HG03159 (cell line): ENCODE results near the gene TMEM43.

Experiments
- ATAC-seq: cut with Tn5 transposase; IDR thresholded peaks from one replicate; pipeline ENCODE4 v1.9.1; 2021; ENCODE audit warnings: mild to moderate bottlenecking, moderate library complexity; ENCODE audit not compliant: unreplicated experiment

Gene TMEM43

DNA sequence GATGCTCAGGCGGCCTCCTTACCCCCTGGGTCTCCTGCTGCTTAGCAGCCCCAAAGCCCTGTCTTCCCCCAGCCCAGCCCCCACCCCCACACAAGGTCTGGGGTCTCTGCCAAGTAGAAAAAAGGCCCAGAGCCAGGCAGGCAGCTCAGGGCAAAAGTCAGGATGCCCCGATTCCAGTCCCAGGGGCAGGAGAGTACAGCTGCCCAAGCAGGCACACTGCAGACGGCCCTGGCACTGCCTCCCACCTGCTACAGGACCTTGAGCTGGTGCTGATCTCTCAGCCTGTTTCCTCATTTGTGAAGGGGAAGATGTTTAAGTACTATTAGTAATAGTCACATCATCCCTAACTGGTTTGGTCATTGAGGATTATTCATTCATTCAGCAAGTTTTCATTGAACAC, 12.6 kb downstream of the TMEM43 start:
- no peak for ATAC-seq

GRCh38 chr3:14138109-14138877, 13.4 kb downstream of the TMEM43 start:
- ATAC-seq: no peak

- no peak for ATAC-seq
Observed at GRCh38 chr3:14138878-14139655, 14.2 kb downstream of the TMEM43 start.

DNA sequence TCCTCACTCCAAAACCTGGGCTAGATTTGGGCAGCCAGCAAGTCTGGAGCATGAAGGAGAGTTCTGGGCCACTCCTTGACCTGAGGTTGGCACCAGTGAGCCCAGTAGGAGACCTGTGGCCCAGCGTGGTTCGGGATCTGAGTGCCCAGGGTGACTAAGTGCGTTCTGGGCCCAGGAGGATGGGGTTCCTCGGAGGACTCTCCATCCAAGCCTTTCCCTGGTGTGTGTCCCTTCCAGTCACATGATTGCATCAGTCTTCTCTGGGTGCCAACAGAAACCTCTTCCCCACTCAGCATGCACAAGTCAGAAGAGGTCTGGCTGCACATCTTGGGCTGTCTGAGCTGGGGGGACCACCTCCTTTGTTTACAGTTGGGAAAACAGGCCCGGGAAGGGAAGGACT, 14.9 kb downstream of the TMEM43 start:
- ATAC-seq: no peak

DNA sequence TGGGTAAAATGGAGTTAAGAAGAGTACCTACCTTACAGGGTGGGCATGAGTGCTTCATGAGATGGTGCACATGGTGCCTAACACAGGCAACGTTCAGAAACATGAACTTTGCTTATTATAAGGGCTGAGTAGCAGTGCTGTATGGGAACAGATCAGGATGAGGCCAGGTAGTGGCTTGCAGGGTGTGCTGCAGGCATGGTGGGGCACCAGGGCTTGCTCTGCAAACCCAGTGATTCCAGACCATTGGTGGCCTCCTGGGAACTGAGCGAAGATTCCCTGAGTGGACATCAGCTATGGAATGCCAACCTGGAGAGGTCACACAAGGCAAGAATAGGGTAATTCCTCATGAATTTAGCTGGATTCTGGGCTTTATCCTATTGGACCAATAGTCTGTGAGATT, 15.8 kb downstream of the TMEM43 start:
- ATAC-seq: no peak

DNA sequence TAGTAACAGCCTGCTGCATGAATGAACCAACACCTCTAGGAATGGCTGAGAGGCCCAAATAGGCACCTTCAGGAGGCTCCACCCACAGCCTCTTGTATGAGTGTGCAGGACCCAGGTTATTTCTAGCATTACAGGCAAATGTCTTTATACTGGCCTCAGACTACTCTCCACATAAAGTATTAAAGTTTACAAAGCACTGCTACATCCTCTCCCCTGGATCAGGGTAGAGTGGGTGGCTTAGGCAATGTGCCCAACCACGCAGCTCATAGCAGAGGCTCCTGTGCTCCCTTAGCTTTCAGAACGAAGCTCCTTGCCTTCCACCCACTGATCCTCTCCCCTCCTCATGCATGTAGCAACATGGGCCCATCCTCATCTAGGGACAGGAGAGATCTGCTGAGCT, 16.3 kb downstream of the TMEM43 start:
- no peak for ATAC-seq

DNA sequence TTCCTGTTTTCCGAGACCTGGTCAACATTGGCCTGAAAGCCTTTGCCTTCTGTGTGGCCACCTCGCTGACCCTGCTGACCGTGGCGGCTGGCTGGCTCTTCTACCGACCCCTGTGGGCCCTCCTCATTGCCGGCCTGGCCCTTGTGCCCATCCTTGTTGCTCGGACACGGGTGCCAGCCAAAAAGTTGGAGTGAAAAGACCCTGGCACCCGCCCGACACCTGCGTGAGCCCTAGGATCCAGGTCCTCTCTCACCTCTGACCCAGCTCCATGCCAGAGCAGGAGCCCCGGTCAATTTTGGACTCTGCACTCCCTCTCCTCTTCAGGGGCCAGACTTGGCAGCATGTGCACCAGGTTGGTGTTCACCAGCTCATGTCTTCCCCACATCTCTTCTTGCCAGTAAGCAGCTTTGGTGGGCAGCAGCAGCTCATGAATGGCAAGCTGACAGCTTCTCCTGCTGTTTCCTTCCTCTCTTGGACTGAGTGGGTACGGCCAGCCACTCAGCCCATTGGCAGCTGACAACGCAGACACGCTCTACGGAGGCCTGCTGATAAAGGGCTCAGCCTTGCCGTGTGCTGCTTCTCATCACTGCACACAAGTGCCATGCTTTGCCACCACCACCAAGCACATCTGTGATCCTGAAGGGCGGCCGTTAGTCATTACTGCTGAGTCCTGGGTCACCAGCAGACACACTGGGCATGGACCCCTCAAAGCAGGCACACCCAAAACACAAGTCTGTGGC, 16.9 kb downstream of the TMEM43 start:
- no peak for ATAC-seq

GRCh38 chr3:14142567-14143270, 17.9 kb downstream of the TMEM43 start:
- no peak for ATAC-seq

DNA sequence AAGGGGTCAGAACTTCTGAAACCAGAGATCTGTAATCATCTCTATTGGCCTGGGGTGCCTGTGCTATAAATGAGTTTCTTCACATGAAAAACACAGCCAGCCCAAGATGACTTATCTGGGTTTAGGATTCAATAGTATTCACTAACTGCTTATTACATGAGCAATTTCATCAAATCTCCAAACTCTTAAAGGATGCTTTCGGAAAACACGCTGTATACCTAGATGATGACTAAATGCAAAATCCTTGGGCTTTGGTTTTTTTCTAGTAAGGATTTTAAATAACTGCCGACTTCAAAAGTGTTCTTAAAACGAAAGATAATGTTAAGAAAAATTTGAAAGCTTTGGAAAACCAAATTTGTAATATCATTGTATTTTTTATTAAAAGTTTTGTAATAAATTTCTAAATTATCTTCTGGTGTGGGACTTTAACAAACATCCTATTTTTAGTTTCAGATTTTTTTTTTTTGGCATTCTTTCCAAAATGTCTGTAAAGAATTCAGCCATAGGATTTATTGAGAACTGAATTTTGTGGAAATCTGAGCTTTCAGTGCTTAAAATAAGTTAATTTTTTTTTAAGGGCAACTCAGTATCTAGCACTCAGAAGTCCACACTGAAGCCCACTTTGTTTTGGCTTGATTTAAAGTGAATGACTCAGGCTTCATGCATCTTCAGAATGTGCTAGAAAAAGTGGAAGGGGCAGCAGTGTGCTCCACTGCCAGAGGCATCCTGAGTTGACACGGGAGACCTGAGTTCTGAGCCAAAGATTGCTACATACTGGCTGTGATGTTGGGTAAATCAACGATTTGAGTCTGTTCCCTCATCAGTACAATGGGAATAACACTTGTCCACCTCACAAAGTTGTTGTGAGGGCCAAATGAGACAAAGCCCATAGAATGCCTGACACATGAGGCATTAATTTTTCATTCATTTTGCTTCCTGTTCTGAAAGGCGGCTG, 18.7 kb downstream of the TMEM43 start:
- ATAC-seq: no peak

DNA sequence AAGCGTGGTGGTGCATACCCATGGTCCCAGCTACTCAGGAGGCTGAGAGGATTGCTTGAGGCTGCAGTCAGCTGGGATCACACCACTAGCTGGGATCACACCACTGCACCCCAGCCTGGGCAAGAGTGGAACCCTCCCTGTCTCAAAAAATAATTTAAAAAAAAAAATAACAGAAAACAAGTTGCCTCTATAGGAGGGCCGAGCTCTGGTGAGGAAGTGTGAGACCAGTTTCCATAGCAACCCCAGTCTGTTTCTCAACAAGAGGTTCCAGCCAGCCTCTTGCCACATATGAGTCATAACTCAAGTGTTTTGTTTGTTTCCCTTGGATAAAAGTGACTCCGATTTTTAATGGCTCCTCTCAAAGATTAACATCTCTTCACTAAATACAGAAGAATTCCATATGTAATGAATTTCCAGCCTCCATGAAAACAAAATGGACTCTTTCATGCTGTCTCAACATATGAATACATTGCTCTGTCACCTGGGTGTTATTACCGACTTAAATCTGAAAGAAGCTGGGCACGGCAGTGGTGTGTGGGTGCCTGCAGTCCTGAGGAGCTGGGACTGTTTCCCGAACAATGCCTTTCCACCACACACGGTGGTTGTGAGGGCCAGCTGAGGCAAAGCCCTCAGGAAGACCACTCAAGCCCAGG, 19.7 kb downstream of the TMEM43 start:
- peak; percentile 93 for ATAC-seq

DNA sequence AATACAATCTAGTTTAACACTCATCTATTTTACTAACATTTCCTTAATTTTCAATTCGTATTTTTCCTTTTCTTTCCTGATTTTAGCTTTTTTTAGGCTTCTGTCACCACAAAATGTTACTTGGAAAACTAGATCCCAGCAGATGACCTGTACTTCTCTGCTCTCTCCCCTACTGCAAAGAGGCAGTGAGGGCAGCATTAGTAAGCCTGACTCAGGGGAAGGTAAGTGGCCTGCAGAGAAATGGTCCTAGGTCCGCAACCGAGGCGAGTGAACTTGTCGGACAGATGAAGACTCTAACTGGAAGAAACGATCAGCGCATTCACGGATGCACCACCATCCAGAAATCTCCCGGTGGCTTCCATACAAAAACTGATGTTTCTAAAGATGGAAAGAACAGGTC, 20.4 kb downstream of the TMEM43 start:
- ATAC-seq: no peak

GRCh38 chr3:14145670-14146380, 21.0 kb downstream of the TMEM43 start:
- no peak for ATAC-seq

GRCh38 chr3:14146381-14147065, 21.7 kb downstream of the TMEM43 start:
- ATAC-seq: no peak

DNA sequence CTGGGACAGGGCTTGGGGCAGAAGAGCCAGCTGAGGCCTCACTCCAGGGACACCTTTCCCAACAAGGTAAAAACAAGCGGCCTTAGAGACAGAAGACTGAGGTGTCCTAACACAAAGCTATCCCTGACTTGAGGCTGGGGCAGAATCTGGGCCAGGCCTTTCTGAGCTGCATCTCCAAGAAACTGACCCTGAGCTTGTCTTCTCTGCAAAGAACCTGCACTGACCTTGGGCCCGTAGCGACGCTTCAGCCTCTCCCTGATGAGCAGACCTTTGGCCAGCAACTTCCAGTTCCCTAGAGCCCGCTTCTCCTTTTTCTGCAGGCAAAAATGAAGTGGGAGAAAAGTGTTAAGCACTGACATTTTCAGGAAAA, 22.2 kb downstream of the TMEM43 start:
- ATAC-seq: no peak

DNA sequence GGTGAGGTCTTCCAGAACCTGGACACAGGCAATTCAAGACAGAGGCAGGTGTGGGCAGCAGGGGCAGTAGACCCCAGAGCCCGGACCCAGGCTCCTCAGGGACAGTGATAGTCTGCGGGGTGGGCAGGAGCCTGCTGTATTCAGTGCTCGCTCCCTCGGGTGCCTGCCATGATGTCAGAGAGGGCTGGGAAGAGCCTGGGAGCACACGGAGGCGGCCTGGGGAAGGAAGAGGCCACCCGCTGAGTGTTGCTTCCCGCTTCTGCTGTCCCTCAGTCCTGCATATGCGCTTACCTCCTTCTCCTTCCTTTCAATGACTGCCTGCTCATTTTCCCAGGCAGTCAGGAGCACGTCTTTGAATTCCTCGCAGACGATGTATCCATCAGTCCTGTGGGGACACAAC, 22.8 kb downstream of the TMEM43 start:
- no peak for ATAC-seq

GRCh38 chr3:14148041-14148985, 23.5 kb downstream of the TMEM43 start:
- no peak for ATAC-seq

DNA sequence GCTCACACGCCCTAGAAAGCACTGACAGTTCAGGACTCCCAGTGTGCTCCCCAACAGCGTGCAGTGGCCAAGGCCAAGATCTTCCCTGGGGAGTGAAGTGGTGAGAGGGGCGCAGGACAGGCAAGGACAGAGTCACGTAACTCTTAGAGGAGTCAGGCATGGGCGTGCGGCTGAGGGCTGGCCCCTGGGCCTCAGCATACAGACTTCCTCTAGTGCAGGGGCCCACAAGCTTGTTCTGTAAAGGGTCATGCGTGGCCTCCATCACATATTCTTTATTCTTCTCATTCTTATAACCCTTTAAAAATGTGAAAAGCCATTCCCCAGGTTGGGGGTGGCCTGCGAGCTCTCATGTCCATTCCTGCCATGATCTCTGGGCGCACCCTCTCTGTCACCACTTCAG, 25.2 kb downstream of the TMEM43 start:
- ATAC-seq: no peak
